ENCODE measurements around the gene MMP14.

The MMP14 gene

GRCh38 chr14:22885975-22886374, 49.6 kb downstream of the MMP14 start:
- no peak for DNase-seq

GRCh38 chr14:22886500-22887259, 50.3 kb downstream of the MMP14 start:
- peak; percentile 66 to 73 for DNase-seq

GRCh38 chr14:22887260-22887989, 51.0 kb downstream of the MMP14 start:
- DNase-seq: peak; percentile 28 to 38

GRCh38 chr14:22887990-22888378, 51.6 kb downstream of the MMP14 start:
- DNase-seq: peak; percentile 66

GRCh38 chr14:22888662-22889061, 52.3 kb downstream of the MMP14 start:
- no peak for DNase-seq

GRCh38 chr14:22890416-22890815, 54.0 kb downstream of the MMP14 start:
- DNase-seq: no peak

GRCh38 chr14:22892488-22892887, 56.1 kb downstream of the MMP14 start:
- no peak for DNase-seq

GRCh38 chr14:22893706-22894105, 57.3 kb downstream of the MMP14 start:
- no peak for DNase-seq

- DNase-seq: no peak
Measured at GRCh38 chr14:22895402-22895801, 59.0 kb downstream of the MMP14 start.

- no peak for DNase-seq
Measured at GRCh38 chr14:22896356-22896755, 60.0 kb downstream of the MMP14 start.

- DNase-seq: no peak
Measured at GRCh38 chr14:22896760-22897159, 60.4 kb downstream of the MMP14 start.

GRCh38 chr14:22897357-22897756, 61.0 kb downstream of the MMP14 start:
- DNase-seq: no peak

Data from stimulated activated CD4-positive, alpha-beta T cell treated with anti-CD3 and anti-CD28 coated beads, Interleukin-2, amount 100 ng/mL, for 24 hours (primary cell).